HEK293 (cell line): ENCODE results near the gene FBXL15.

Experiments used
- EGR2 ChIP-seq: fragments of 450-650 bp; formaldehyde crosslinking; IDR thresholded peaks from 2 replicates; pipeline ENCODE4 v1.5.1; 2016; ENCODE audit warnings: low read depth, missing biosample characterization, missing genetic modification characterization
- HIC1 ChIP-seq: fragments of 450-650 bp; formaldehyde crosslinking; IDR thresholded peaks from 2 replicates; pipeline ENCODE4 v1.5.1; 2016; ENCODE audit warnings: missing biosample characterization, missing genetic modification characterization
- KLF16 ChIP-seq: fragments of 450-650 bp; formaldehyde crosslinking; IDR thresholded peaks from 2 replicates; pipeline ENCODE4 v1.5.1; 2017; ENCODE audit warnings: missing biosample characterization, missing genetic modification characterization
- SCRT1 ChIP-seq: fragments of 450-650 bp; formaldehyde crosslinking; IDR thresholded peaks from 2 replicates; pipeline ENCODE4 v1.5.1; 2016; ENCODE audit warnings: missing biosample characterization, missing genetic modification characterization, borderline replicate concordance
- TSHZ1 ChIP-seq: fragments of 450-650 bp; formaldehyde crosslinking; IDR thresholded peaks from 2 replicates; pipeline ENCODE4 v1.5.1; 2016; ENCODE audit warnings: missing biosample characterization, missing genetic modification characterization, borderline replicate concordance
- WT1 ChIP-seq: fragments of 450-650 bp; formaldehyde crosslinking; IDR thresholded peaks from 2 replicates; pipeline ENCODE4 v1.5.1; 2016; ENCODE audit warnings: missing biosample characterization, missing genetic modification characterization
- ZBTB1 ChIP-seq: fragments of 450-650 bp; formaldehyde crosslinking; IDR thresholded peaks from 2 replicates; pipeline ENCODE4 v1.5.1; 2016; ENCODE audit warnings: missing biosample characterization, missing genetic modification characterization
- ZBTB17 ChIP-seq: fragments of 450-650 bp; formaldehyde crosslinking; IDR thresholded peaks from 2 replicates; pipeline ENCODE4 v1.5.1; 2016; ENCODE audit warnings: missing biosample characterization, missing genetic modification characterization
- ZBTB26 ChIP-seq: fragments of 450-650 bp; formaldehyde crosslinking; optimal IDR thresholded peaks from 2 replicates; pipeline ENCODE3; 2016; ENCODE audit warnings: missing biosample characterization, mild to moderate bottlenecking, missing genetic modification characterization
- ZFHX2 ChIP-seq: fragments of 450-650 bp; formaldehyde crosslinking; conservative IDR thresholded peaks from 2 replicates; pipeline ENCODE4 v1.5.1; 2016; ENCODE audit warnings: missing biosample characterization, missing genetic modification characterization
- ZFP37 ChIP-seq: fragments of 450-650 bp; formaldehyde crosslinking; IDR thresholded peaks from 2 replicates; pipeline ENCODE4 v1.5.1; 2016; ENCODE audit warnings: missing biosample characterization, missing genetic modification characterization
- ZFP69B ChIP-seq: fragments of 450-650 bp; formaldehyde crosslinking; IDR thresholded peaks from 2 replicates; pipeline ENCODE4 v1.5.1; 2016; ENCODE audit warnings: missing biosample characterization, missing genetic modification characterization
- ZNF112 ChIP-seq: fragments of 450-650 bp; formaldehyde crosslinking; IDR thresholded peaks from 2 replicates; pipeline ENCODE4 v1.5.0; 2017; ENCODE audit warnings: missing biosample characterization, missing genetic modification characterization
- ZNF2 ChIP-seq: fragments of 450-650 bp; formaldehyde crosslinking; IDR thresholded peaks from 2 replicates; pipeline ENCODE4 v1.5.1; 2016; ENCODE audit warnings: missing biosample characterization, missing genetic modification characterization
- ZNF202 ChIP-seq: fragments of 450-650 bp; formaldehyde crosslinking; IDR thresholded peaks from 2 replicates; pipeline ENCODE4 v1.5.1; 2016; ENCODE audit warnings: missing biosample characterization, missing genetic modification characterization, borderline replicate concordance
- ZNF211 ChIP-seq: fragments of 450-650 bp; formaldehyde crosslinking; IDR thresholded peaks from 2 replicates; pipeline ENCODE4 v1.5.1; 2016; ENCODE audit warnings: low read depth, missing biosample characterization, missing genetic modification characterization
- ZNF23 ChIP-seq: fragments of 450-650 bp; formaldehyde crosslinking; IDR thresholded peaks from 2 replicates; pipeline ENCODE4 v1.5.1; 2016; ENCODE audit warnings: missing biosample characterization, missing genetic modification characterization, borderline replicate concordance
- ZNF280D ChIP-seq: fragments of 450-650 bp; formaldehyde crosslinking; IDR thresholded peaks from 2 replicates; pipeline ENCODE4 v1.5.1; 2016; ENCODE audit warnings: missing biosample characterization, missing genetic modification characterization
- ZNF354C ChIP-seq: fragments of 450-650 bp; formaldehyde crosslinking; IDR thresholded peaks from 2 replicates; pipeline ENCODE4 v1.5.1; 2016; ENCODE audit warnings: missing biosample characterization, missing genetic modification characterization, low read depth, borderline replicate concordance
- ZNF394 ChIP-seq: fragments of 450-650 bp; formaldehyde crosslinking; IDR thresholded peaks from 2 replicates; pipeline ENCODE4 v1.5.1; 2016; ENCODE audit warnings: missing biosample characterization, missing genetic modification characterization, mild to moderate bottlenecking, moderate library complexity, borderline replicate concordance
- ZNF398 ChIP-seq: fragments of 450-650 bp; formaldehyde crosslinking; IDR thresholded peaks from 2 replicates; pipeline ENCODE4 v1.5.1; 2017; ENCODE audit warnings: missing biosample characterization, missing genetic modification characterization
- ZNF404 ChIP-seq: fragments of 450-650 bp; formaldehyde crosslinking; IDR thresholded peaks from 2 replicates; pipeline ENCODE4 v1.5.1; 2017; ENCODE audit warnings: missing biosample characterization, missing genetic modification characterization
- ZNF510 ChIP-seq: fragments of 450-650 bp; formaldehyde crosslinking; IDR thresholded peaks from 2 replicates; pipeline ENCODE4 v1.5.1; 2018; ENCODE audit warnings: mild to moderate bottlenecking, missing genetic modification characterization, missing biosample characterization; ENCODE audit not compliant: insufficient replicate concordance
- ZNF521 ChIP-seq: fragments of 450-650 bp; formaldehyde crosslinking; IDR thresholded peaks from 2 replicates; pipeline ENCODE4 v1.5.1; 2017; ENCODE audit warnings: missing biosample characterization, mild to moderate bottlenecking, missing genetic modification characterization
- ZNF600 ChIP-seq: fragments of 450-650 bp; formaldehyde crosslinking; IDR thresholded peaks from 2 replicates; pipeline ENCODE4 v1.5.1; 2016; ENCODE audit warnings: missing biosample characterization, missing genetic modification characterization
- ZNF670 ChIP-seq: fragments of 450-650 bp; formaldehyde crosslinking; IDR thresholded peaks from 2 replicates; pipeline ENCODE4 v1.5.1; 2016; ENCODE audit warnings: missing biosample characterization, missing genetic modification characterization, low read depth
- ZNF776 ChIP-seq: fragments of 450-650 bp; formaldehyde crosslinking; IDR thresholded peaks from 2 replicates; pipeline ENCODE4 v1.5.0; 2017; ENCODE audit warnings: missing biosample characterization, missing genetic modification characterization, borderline replicate concordance

Gene FBXL15

GRCh38 chr10:102408728-102409603, 11.7 kb upstream of the FBXL15 start (continued):
- TF ChIP-seq ZNF398 (tag by site-specific recombination) (peak; percentile 59), ZNF394 (tag by site-specific recombination) (no peak), ZNF2 (tag by site-specific recombination) (no peak), ZFP69B (tag by site-specific recombination) (no peak), ZFP37 (tag by site-specific recombination) (no peak), TSHZ1 (tag by site-specific recombination) (no peak), ZNF280D (tag by site-specific recombination) (no peak), ZBTB26 (tag by site-specific recombination) (peak; percentile 74), ZNF404 (tag by site-specific recombination) (no peak), ZNF510 (tag by site-specific recombination) (no peak), HIC1 (peak; percentile 85), ZNF112 (tag by site-specific recombination) (no peak), EGR2 (tag by site-specific recombination) (peak; percentile 85), ZNF211 (tag by site-specific recombination) (no peak), SCRT1 (tag by site-specific recombination) (no peak), ZNF521 (tag by site-specific recombination) (no peak), ZNF354C (no peak), WT1 (tag by site-specific recombination) (peak; percentile 50), ZNF670 (tag by site-specific recombination) (no peak), ZNF776 (tag by site-specific recombination) (no peak), ZFHX2 (tag by site-specific recombination) (peak; percentile 96), KLF16 (tag by site-specific recombination) (no peak), ZNF600 (tag by site-specific recombination) (peak; percentile 93), ZBTB1 (tag by site-specific recombination) (no peak), ZNF23 (no peak), ZBTB17 (tag by site-specific recombination) (no peak), ZNF202 (no peak)
